ENCODE measurements around the gene POLA2. TPM values are rescaled to one million over a fixed set of nuclear protein-coding genes. Genes with fewer than 3 reads are reported as not detected.
"Not testable (repeated sequence)": the region's sequence is repeated elsewhere in the genome, so short reads cannot be mapped to it uniquely, and the experiment has no call there.

POLA2 gene
- total RNA-seq, 2 donors from 2014 or later, result 5.6 to 13.5 TPM

DNA sequence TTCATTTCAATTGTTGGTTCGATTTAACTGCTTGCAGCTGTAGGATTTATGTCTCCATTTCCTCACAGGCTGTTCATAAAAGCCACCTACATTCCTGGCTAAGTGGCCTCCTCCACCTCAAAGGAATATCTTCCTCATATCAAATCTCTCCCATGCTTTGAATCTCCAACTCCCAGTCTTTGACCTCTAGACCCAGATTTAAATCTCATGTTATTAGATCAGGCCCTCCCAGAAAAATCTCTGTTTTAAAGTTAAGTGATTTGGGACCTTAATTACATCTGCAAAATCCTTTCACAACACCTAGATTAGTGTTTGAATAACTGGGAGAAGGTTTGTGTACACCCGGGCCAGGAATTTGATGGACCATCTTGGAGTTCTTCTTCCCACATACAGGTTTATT is 33.9 kb upstream of the POLA2 start:
- Histone ChIP-seq H3K4me1 (ENCODE audit: control insufficient read depth in 1 of 2, low read depth in 2 of 2) (peaks cover 6 to 17% of the 10 kb centered on the region in 2 donors), H3K4me3 (no peak overlapping the region), H3K27me3 (replicated peaks; ENCODE audit: insufficient read depth) (no peaks in the 10 kb centered on the region), H3K27ac (no peak overlapping the region), H3K36me3 (no peaks in the 10 kb centered on the region), H3K9me3 (no peaks in the 10 kb centered on the region)
- TF ChIP-seq, protein P1, sequence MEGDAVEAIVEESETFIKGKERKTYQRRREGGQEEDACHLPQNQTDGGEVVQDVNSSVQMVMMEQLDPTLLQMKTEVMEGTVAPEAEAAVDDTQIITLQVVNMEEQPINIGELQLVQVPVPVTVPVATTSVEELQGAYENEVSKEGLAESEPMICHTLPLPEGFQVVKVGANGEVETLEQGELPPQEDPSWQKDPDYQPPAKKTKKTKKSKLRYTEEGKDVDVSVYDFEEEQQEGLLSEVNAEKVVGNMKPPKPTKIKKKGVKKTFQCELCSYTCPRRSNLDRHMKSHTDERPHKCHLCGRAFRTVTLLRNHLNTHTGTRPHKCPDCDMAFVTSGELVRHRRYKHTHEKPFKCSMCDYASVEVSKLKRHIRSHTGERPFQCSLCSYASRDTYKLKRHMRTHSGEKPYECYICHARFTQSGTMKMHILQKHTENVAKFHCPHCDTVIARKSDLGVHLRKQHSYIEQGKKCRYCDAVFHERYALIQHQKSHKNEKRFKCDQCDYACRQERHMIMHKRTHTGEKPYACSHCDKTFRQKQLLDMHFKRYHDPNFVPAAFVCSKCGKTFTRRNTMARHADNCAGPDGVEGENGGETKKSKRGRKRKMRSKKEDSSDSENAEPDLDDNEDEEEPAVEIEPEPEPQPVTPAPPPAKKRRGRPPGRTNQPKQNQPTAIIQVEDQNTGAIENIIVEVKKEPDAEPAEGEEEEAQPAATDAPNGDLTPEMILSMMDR (IDR thresholded peaks at IDR 0.05), result no peak
- ATAC-seq (ENCODE audit: insufficient number of reproducible peaks, low FRiP score, low read depth) (no peak), DNase-seq (ENCODE audit: low spot score) (no peak)

DNA sequence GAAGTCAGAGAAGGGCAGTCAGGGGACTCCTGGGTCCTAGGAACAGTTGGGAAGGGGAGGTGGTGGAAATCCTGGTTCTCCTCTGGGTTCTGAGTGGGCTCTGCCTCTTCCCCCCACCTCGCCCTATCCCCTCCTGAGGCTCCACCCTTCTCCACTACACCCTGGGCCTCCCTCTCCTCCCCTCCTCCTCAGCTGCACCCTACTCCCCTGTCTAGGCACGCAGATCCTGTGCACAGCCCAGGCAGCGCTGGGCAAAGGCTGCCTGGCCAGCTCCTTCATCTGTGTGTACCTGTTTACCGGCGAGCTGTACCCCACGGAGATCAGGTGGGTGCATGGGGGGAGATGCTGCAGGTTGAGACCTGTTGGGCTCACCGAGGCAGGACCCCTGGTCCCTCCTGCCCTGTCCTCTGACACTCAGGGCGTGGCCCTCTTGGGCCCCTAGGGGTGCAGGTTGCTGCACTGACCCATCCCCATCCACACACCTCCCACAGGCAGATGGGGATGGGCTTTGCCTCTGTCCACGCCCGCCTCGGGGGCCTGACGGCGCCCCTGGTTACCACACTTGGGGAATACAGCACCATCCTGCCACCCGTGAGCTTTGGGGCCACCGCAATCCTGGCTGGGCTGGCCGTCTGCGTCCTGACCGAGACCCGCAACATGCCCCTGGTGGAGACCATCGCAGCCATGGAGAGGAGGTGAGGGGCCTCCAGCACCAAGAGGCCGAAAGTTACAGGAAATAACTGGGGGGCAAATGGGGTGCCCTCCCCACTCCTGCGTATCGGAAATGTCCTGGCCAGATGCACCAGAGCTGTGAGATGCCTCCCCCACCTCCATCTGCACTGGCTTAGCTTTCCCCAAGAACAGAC is 25.3 kb upstream of the POLA2 start:
- H3K27me3 ChIP-seq (replicated peaks; ENCODE audit: insufficient read depth), result no peaks in the 10 kb centered on the region
- no peaks in the 10 kb centered on the region for H3K9me3 ChIP-seq
- ATAC-seq (ENCODE audit: insufficient number of reproducible peaks, low FRiP score, low read depth), result no peak
- H3K4me3 ChIP-seq, result no peak overlapping the region
- H3K27ac ChIP-seq, result no peak overlapping the region
- DNase-seq (ENCODE audit: low spot score), result no peak
- no peaks in the 10 kb centered on the region for H3K4me1 ChIP-seq (ENCODE audit: control insufficient read depth in 1 of 2, low read depth in 2 of 2)
- TF ChIP-seq, protein P1 (IDR thresholded peaks at IDR 0.05), result no peak
- H3K36me3 ChIP-seq, result no peaks in the 10 kb centered on the region

DNA sequence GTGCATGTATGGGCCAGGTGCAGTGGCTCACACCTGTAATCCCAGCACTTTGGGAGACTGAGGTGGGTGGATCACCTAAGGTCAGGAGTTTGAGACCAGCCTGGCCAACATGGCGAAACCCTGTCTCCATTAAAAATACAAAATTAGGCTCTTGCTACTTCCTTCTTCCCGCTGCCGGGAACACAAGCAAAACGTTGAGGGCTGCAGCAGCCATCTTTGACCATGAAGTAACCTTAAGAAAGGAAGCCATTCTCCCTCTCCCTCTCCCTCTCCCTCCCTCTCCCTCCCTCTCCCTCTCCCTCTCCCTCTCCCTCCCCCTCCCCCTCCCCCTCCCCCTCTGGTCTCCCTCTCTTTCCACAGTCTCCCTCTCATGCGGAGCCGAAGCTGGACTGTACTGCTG is 23.5 kb upstream of the POLA2 start:
- H3K36me3 ChIP-seq; H3K27me3 ChIP-seq (replicated peaks; ENCODE audit: insufficient read depth); H3K4me3 ChIP-seq; H3K27ac ChIP-seq; H3K9me3 ChIP-seq; ATAC-seq (ENCODE audit: insufficient number of reproducible peaks, low FRiP score, low read depth); H3K4me1 ChIP-seq (ENCODE audit: control insufficient read depth in 1 of 2, low read depth in 2 of 2); DNase-seq (ENCODE audit: low spot score): not testable (repeated sequence)

DNA sequence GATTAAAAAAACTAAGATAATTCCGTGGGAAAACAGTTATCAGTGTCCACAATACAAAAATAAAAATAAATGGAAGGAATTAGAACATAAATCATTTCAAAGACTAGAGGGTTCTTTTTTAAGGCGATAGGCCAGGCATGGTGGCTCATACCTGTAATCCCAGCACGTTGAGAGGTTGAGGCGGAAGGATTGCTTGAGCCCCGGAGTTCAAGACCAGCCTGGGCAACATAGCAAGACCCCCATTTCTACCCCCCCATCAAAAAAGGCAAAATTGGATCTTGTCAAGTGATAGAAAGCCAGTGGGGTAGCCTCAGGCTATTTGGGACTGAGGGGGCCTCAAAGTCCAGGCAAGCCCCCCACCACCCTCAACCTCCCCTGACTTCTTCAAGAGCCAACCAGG is 20.6 kb upstream of the POLA2 start:
- Histone ChIP-seq H3K27me3 (replicated peaks; ENCODE audit: insufficient read depth) (no peaks in the 10 kb centered on the region), H3K4me3 (no peak overlapping the region), H3K4me1 (ENCODE audit: control insufficient read depth in 1 of 2, low read depth in 2 of 2) (no peaks in the 10 kb centered on the region), H3K9me3 (no peaks in the 10 kb centered on the region), H3K27ac (no peak overlapping the region), H3K36me3 (no peaks in the 10 kb centered on the region)
- DNase-seq (ENCODE audit: low spot score) (no peak), ATAC-seq (ENCODE audit: insufficient number of reproducible peaks, low FRiP score, low read depth) (no peak)
- TF ChIP-seq, protein P1 (IDR thresholded peaks at IDR 0.05), result no peak

DNA sequence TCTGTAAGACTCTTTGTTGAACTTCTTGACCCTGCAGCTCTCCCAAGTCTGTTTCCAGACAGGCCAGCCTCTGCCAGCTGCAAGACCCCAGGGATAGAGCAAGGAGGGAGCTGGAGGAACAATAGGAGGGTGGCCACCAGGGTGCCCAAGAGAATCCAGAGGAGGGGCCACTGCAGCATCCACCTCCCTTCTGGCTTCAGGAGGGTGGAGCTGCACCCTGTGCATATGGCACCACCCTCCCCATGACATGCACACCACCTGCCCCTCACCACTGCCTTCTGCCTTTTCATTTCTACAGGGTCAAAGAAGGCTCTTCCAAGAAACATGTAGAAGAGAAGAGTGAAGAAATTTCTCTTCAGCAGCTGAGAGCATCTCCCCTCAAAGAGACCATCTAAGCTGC is 20.1 kb upstream of the POLA2 start:
- Histone ChIP-seq H3K27ac (no peak overlapping the region), H3K4me3 (no peak overlapping the region), H3K4me1 (ENCODE audit: control insufficient read depth in 1 of 2, low read depth in 2 of 2) (no peaks in the 10 kb centered on the region), H3K27me3 (replicated peaks; ENCODE audit: insufficient read depth) (no peaks in the 10 kb centered on the region), H3K9me3 (no peaks in the 10 kb centered on the region), H3K36me3 (no peaks in the 10 kb centered on the region)
- TF ChIP-seq, protein P1 (IDR thresholded peaks at IDR 0.05), result no peak
- no peak for ATAC-seq (ENCODE audit: insufficient number of reproducible peaks, low FRiP score, low read depth)
- DNase-seq (ENCODE audit: low spot score), result no peak

Measured in thoracic aorta (tissue), 2 donors.